Ovary (tissue), 9 donors: ENCODE results near the gene HOXD11. TPM values are rescaled to one million over a fixed set of nuclear protein-coding genes. Genes with fewer than 3 reads are reported as not detected.
A peak's percentile ranks its signal among the peaks of the same experiment; 100 is the strongest.

Experiments used
- DNase-seq, 5 donors: peaks; one replicate each; pipeline ENCODE4 v3.0.0-alpha.2; 2019 to 2020
- H3K27ac ChIP-seq, 2 donors: fragments of 200-600 bp; one replicate each; pipeline versions ENCODE4 v1.5.1 to v1.8.0; 2019 to 2022
- H3K27me3 ChIP-seq: fragments of 200-600 bp; one replicate; pipeline ENCODE4 v1.8.0; 2022
- H3K36me3 ChIP-seq: fragments of 200-600 bp; sonication (generic); one replicate; pipeline ENCODE4 v1.5.1; 2019
- H3K4me1 ChIP-seq: one replicate; pipeline ENCODE4 v1.8.1; 2013; ENCODE audit warnings: mild to moderate bottlenecking, moderate library complexity; ENCODE audit not compliant: insufficient read depth
- H3K4me3 ChIP-seq: fragments of 200-600 bp; sonication (generic); one replicate; pipeline ENCODE4 v1.5.1; 2017
- H3K9me3 ChIP-seq, 2 donors: fragments of 200-600 bp in 1 of 2; sonication (generic) in 1 of 2; one replicate each; pipeline versions ENCODE4 v1.5.1 to v1.8.1; 2013 to 2019; ENCODE audit warnings: mild to moderate bottlenecking in 1 of 2, moderate library complexity in 1 of 2
- EP300 ChIP-seq: sonication (generic); formaldehyde crosslinking; IDR thresholded peaks from one replicate; pipeline ENCODE4 v1.6.1; 2017; ENCODE audit warnings: antibody characterized with exemption
- POLR2A ChIP-seq: fragments of 450-650 bp; IDR thresholded peaks from one replicate; pipeline ENCODE4 v1.6.1; 2017; ENCODE audit warnings: antibody characterized with exemption, mild to moderate bottlenecking, moderate library complexity
- WGBS, 3 donors: extraction: QIAGEN DNeasy Blood & Tissue Kit in 1 of 3; methylation state at CpG; one replicate each; pipeline versions ENCODE4 v1.1.5 to v1.1.7; 2013 to 2017; 5-methylcytosine and 5-hydroxymethylcytosine counted together
- intact Hi-C, 4 donors: fragments of 100-400 bp; cut with DNase I; formaldehyde crosslinking; loops; one replicate each; pipeline versions ENCODE4 v1.11.0 to v1.15.1; 2022 to 2023
- polyA plus RNA-seq, 2 donors: library from polyadenylated mRNA; stranded (reverse); fragments of 200-250 nt in 1 of 2; fragments of 350-450 nt in 1 of 2; fragmentation: Illumina TruSeq in 1 of 2; extraction: RNeasy Lipid Tissue Mini Kit (QIAGEN cat#74804) in 1 of 2; gene quantifications; one replicate each; pipeline ENCODE4 v1.2.3, GENCODE V29; 2013 to 2014
- total RNA-seq, 7 donors: library from RNA; depleted of rRNA in 2 of 7; stranded (reverse); fragments of >200 nt in 2 of 7; fragmentation: NEBNext Ultra II Directional in 3 of 7; extraction: Animal tissue kit (Norgen Biotek cat#: 25700) in 3 of 7; gene quantifications; one replicate each; pipeline versions ENCODE4 v1.1.0 to v1.2.4, GENCODE V29; 2016 to 2023
- TF ChIP-seq, protein P1 (sequence below), 3 donors: fragments of 450-650 bp in 2 of 3; fragments of 200-600 bp in 1 of 3; IDR thresholded peaks; one replicate each; pipeline versions ENCODE4 v1.5.1 to v1.8.0; 2016 to 2022; ENCODE audit warnings: antibody characterized with exemption in 3 of 3, mild to moderate bottlenecking in 1 of 3
- donor health status: DM: no; HTN: no; CAD: no; lungs with moderate emphysema.
- donor health status: DM: no; HTN: no; CAD: no.
- donor health status: Bipolar disorder and iron deficiency.
- donor health status: DM: yes; HTN: yes; CAD: no.
- donor health status: DM: no; HTN: no; CAD: no.
- donor health status: DM: yes; HTN: yes; CAD: no.

HOXD11 gene
- total and polyA plus RNA-seq, 9 donors: 0.07 to 1.3 (median 0.61) TPM; not detected in 4

GRCh38 chr2:176154576-176155252, 47.6 kb downstream of the HOXD11 start:
- Histone ChIP-seq H3K4me3 (no peak overlapping the region), H3K4me1 (no peaks in the 10 kb centered on the region), H3K27me3 (no peaks in the 10 kb centered on the region), H3K27ac (no peak overlapping the region), H3K9me3 (no peaks in the 10 kb centered on the region), H3K36me3 (no peaks in the 10 kb centered on the region)
- 78 to 87% (median 82%) methylated on average over 11 of the region's 11 CpGs for WGBS, 3 donors
- intact Hi-C loops: loop anchor here in 1 of 4 donors (5.0 kb wide), 1 partner anchor 303 kb away; no protein-coding TSS in a partner anchor
- TF ChIP-seq EP300 (no peak), POLR2A (no peak)
- TF ChIP-seq, protein P1, sequence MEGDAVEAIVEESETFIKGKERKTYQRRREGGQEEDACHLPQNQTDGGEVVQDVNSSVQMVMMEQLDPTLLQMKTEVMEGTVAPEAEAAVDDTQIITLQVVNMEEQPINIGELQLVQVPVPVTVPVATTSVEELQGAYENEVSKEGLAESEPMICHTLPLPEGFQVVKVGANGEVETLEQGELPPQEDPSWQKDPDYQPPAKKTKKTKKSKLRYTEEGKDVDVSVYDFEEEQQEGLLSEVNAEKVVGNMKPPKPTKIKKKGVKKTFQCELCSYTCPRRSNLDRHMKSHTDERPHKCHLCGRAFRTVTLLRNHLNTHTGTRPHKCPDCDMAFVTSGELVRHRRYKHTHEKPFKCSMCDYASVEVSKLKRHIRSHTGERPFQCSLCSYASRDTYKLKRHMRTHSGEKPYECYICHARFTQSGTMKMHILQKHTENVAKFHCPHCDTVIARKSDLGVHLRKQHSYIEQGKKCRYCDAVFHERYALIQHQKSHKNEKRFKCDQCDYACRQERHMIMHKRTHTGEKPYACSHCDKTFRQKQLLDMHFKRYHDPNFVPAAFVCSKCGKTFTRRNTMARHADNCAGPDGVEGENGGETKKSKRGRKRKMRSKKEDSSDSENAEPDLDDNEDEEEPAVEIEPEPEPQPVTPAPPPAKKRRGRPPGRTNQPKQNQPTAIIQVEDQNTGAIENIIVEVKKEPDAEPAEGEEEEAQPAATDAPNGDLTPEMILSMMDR (IDR thresholded peaks at IDR 0.05): no peak
- DNase-seq: no peak

DNA sequence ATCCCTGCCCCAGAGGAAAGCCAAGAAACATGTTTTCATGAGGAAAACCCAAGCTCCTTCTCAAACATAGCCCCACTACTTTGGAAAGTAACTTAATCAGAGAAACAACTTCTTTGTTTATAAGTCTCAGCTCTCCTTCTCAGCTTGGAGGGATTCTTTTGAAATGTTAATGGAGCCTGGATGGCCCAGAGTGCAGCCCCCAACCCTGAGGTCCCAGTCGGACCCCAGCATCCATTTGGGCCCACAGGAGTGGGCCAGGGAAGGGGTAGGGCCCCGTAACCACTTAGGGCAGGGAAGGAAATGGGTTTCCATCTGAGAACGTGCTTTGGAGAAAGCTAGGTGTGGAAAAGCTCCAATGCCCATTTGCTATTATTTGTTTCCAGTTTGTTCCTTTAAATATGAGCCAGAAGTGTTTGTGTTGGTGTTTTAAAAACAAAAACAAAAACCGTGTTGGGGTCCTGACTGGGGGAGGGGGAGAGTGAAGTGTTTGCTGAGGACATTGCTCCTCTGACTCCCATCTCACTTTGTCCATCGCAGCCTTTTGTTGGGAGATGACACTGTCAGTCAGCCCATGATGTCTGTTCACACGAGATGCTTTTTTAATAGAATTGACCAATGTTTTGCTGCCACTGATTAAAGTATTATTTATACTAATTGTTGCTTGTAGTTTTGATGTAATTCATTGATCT, 48.4 kb downstream of the HOXD11 start:
- DNase-seq: no peak
- 69 to 77% (median 73%) methylated on average over 6 of the region's 6 CpGs for WGBS, 3 donors
- TF ChIP-seq POLR2A (no peak), EP300 (no peak)
- TF ChIP-seq, protein P1 (IDR thresholded peaks at IDR 0.05): no peak
- Histone ChIP-seq H3K27ac (no peak overlapping the region), H3K27me3 (no peaks in the 10 kb centered on the region), H3K4me3 (no peak overlapping the region), H3K9me3 (no peaks in the 10 kb centered on the region), H3K4me1 (no peaks in the 10 kb centered on the region), H3K36me3 (no peaks in the 10 kb centered on the region)
- intact Hi-C loops: loop anchor here in 1 of 4 donors (5.0 kb wide), 1 partner anchor 302 kb away; no protein-coding TSS in a partner anchor

DNA sequence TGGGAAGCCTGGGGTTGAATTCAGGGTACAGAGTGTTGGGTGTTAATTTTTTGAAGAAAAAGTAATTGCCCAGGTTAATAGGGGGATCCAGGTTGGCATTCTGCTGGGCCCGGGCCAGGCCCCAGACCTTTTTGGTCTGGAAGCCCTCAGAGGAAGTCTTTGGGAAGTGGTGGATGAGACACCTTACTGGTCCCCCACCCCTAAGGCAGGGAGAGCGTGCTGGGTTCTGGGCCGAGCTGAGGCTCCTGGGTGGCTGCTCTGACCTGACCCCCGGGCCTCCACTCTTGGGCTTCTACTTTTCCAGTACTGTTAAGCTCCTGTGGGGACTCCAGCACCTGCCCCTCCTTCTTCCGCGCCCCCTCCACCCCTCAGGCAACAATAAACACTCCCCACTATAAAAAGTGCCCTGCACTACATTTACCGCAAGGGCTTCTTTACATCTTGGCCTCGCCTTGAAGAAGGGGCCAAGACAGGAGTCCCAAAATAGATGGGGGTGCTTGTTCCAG, 49.3 kb downstream of the HOXD11 start:
- TF ChIP-seq POLR2A: no peak
- TF ChIP-seq, protein P1 (IDR thresholded peaks at IDR 0.05): no peak
- no peak for TF ChIP-seq EP300
- H3K27me3 ChIP-seq: no peaks in the 10 kb centered on the region
- H3K4me3 ChIP-seq: no peak overlapping the region
- H3K4me1 ChIP-seq: no peaks in the 10 kb centered on the region
- intact Hi-C loops: loop anchor here in 1 of 4 donors (5.0 kb wide), 1 partner anchor 301 kb away; no protein-coding TSS in a partner anchor
- 89 to 94% (median 91%) methylated on average over 8 of the region's 8 CpGs for WGBS, 3 donors
- H3K27ac ChIP-seq: no peak overlapping the region
- DNase-seq: no peak
- H3K36me3 ChIP-seq: no peaks in the 10 kb centered on the region
- H3K9me3 ChIP-seq: no peaks in the 10 kb centered on the region

DNA sequence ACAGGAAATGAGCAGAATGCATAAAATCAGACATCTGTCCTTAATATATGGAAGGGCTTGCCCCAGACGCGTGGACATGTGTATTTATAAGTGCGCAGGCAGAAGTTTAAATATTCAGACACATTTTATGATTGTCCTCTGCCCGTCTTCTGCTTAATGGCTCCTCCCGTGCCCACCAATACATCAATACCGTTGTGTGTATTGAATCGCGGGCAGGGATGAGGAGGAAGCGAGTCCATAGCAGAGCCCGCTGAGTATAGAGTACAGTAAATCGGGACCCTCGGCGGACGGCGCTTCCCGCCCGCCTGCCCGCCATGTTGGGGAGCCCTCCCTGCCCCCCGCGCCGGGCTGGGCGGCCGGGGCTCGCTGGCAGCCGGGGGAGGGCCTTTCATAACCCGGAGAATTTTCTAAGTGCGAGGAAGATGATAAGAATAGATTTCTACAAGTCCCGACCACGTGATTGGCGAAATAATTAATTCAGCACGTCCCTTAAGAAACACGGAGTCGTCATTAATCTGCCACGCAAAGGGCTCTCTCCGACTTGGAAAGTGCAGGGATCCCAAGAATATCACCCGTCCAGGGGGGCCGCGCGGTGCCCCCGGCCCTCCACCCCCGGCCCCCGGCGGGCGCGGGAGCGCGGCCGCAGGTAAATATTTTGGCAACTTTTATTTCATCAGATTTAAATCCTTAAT, 49.9 kb downstream of the HOXD11 start, which contains the start of gene HOXD3:
TSS of gene HOXD3 (plus strand) at position 501 of the 692 bp plus-strand sequence. CDS start 11,808 bp downstream, outside the sequence.
- intact Hi-C loops: loop anchor here in 1 of 4 donors (5.0 kb wide), 1 partner anchor 300 kb away; no protein-coding TSS in a partner anchor
- Histone ChIP-seq H3K4me1 (no peaks in the 10 kb centered on the region), H3K36me3 (no peaks in the 10 kb centered on the region), H3K27me3 (no peaks in the 10 kb centered on the region), H3K4me3 (peak within 1 kb of the TSS; percentile 42), H3K9me3 (no peaks in the 10 kb centered on the region), H3K27ac (no peak within 1 kb of the TSS)
- WGBS, 3 donors: 63 to 76% (median 63%) methylated on average over 47 to 48 of the region's 48 CpGs
- TF ChIP-seq POLR2A: no peak
- TF ChIP-seq EP300: no peak
- TF ChIP-seq, protein P1 (IDR thresholded peaks at IDR 0.05): no peak
- no peak for DNase-seq
